Upper lobe of left lung (tissue), 6 donors: Measurements from ENCODE around the gene CLEC4F. TPM values are rescaled to one million over a fixed set of nuclear protein-coding genes. Genes with fewer than 3 reads are reported as not detected.

ENCODE experiments used
- ATAC-seq, 2 donors: fragments of 200-7000 bp; cut with Tn5 transposase; one replicate each; pipeline ENCODE4 v1.9.1; 2022; ENCODE audit warnings: mild to moderate bottlenecking in 2 of 2, moderate library complexity in 2 of 2; ENCODE audit not compliant: low FRiP score in 2 of 2
- DNase-seq, 2 donors: peaks; one replicate each; pipeline ENCODE4 v3.0.0-alpha.2; 2019 to 2020
- H3K27ac ChIP-seq, 4 donors: fragments of 200-600 bp; sonication (generic); one replicate each; pipeline ENCODE4 v1.5.1; 2016 to 2019
- H3K27me3 ChIP-seq, 4 donors: fragments of 200-600 bp; sonication (generic); one replicate each; pipeline ENCODE4 v1.5.1; 2017 to 2019
- H3K36me3 ChIP-seq, 4 donors: fragments of 200-600 bp; sonication (generic); one replicate each; pipeline ENCODE4 v1.5.1; 2016 to 2019
- H3K4me1 ChIP-seq, 4 donors: fragments of 200-600 bp; sonication (generic); one replicate each; pipeline ENCODE4 v1.5.1; 2018 to 2019
- H3K4me3 ChIP-seq, 4 donors: fragments of 200-600 bp; sonication (generic); one replicate each; pipeline ENCODE4 v1.5.1; 2017 to 2019; ENCODE audit warnings: mild to moderate bottlenecking in 2 of 4, moderate library complexity in 1 of 4
- H3K9me3 ChIP-seq, 4 donors: fragments of 200-600 bp; sonication (generic); one replicate each; pipeline ENCODE4 v1.5.1; 2018 to 2019
- CTCF ChIP-seq, 6 experiments: fragments of 450-650 bp in 4 of 6; fragments of 200-600 bp in 2 of 6; sonication (generic) in 2 of 6; IDR thresholded peaks; one replicate each; pipeline ENCODE4 v1.5.1; 2016 to 2019; ENCODE audit warnings: antibody characterized with exemption in 6 of 6
- EP300 ChIP-seq, 4 donors: sonication (generic); formaldehyde crosslinking; IDR thresholded peaks; one replicate each; pipeline ENCODE4 v1.5.1; 2017; ENCODE audit warnings: antibody characterized with exemption in 4 of 4, control low read depth in 2 of 4
- POLR2A ChIP-seq, 4 donors: fragments of 450-650 bp; IDR thresholded peaks; one replicate each; pipeline ENCODE4 v1.5.1; 2016 to 2017; ENCODE audit warnings: antibody characterized with exemption in 4 of 4, mild to moderate bottlenecking in 2 of 4
- POLR2AphosphoS5 ChIP-seq, 2 donors: sonication (generic); formaldehyde crosslinking; IDR thresholded peaks; one replicate each; pipeline ENCODE4 v1.5.1; 2017; ENCODE audit warnings: antibody characterized with exemption in 2 of 2
- WGBS, 2 donors: methylation state at CpG; one replicate each; pipeline ENCODE4 v1.1.5; 2017 to 2018; 5-methylcytosine and 5-hydroxymethylcytosine counted together
- total RNA-seq, 6 donors: library from RNA; depleted of rRNA in 4 of 6; stranded (reverse); fragments of >200 nt in 4 of 6; gene quantifications; one replicate each; pipeline versions ENCODE4 v1.1.0 to v1.2.1, GENCODE V29; 2016 to 2021
- donor health status: DM: no; HTN: no; CAD: no; lungs with moderate emphysema.
- donor health status: DM: no; HTN: yes; CAD: no; lungs with severe emphysema.

The CLEC4F gene
- total RNA-seq, 6 donors from 2014 or later, result 0.15 to 1.0 (median 0.57) TPM; not detected in 1

GRCh38 chr2:70785137-70785911, 35.1 kb downstream of the CLEC4F start:
- ATAC-seq, result no peak
- TF ChIP-seq CTCF (IDR thresholded peaks at IDR 0.05) (no peak), POLR2AphosphoS5 (IDR thresholded peaks at IDR 0.05) (no peak), EP300 (IDR thresholded peaks at IDR 0.05) (no peak), POLR2A (IDR thresholded peaks at IDR 0.05) (no peak)
- Histone ChIP-seq H3K9me3 (no peaks in the 10 kb centered on the region), H3K27ac (no peak overlapping the region), H3K4me1 (peaks cover 10 to 11% (median 10%) of the 10 kb centered on the region in 4 donors), H3K27me3 (peaks cover 0 to 10% (median 5%) of the 10 kb centered on the region in 4 donors), H3K4me3 (no peak overlapping the region), H3K36me3 (no peaks in the 10 kb centered on the region)
- no peak for DNase-seq
- WGBS, 2 donors, result 24 to 25% methylated on average over 7 of the region's 7 CpGs

GRCh38 chr2:70784320-70784719, 36.1 kb downstream of the CLEC4F start:
- no peak for ATAC-seq
- DNase-seq, result no peak
- WGBS, 2 donors, result 89 to 94% methylated on average over 2 of the region's 2 CpGs
- Histone ChIP-seq H3K4me3 (no peak overlapping the region), H3K27ac (no peak overlapping the region), H3K4me1 (peaks cover 0 to under 1% (median 0%) of the 10 kb centered on the region in 4 donors), H3K36me3 (no peaks in the 10 kb centered on the region), H3K27me3 (peaks cover 0 to under 1% (median 0%) of the 10 kb centered on the region in 4 donors), H3K9me3 (no peaks in the 10 kb centered on the region)
- TF ChIP-seq POLR2A (IDR thresholded peaks at IDR 0.05), result no peak
- no peak for TF ChIP-seq POLR2AphosphoS5 (IDR thresholded peaks at IDR 0.05)
- TF ChIP-seq EP300 (IDR thresholded peaks at IDR 0.05), result no peak
- no peak for TF ChIP-seq CTCF (IDR thresholded peaks at IDR 0.05)

- no peak for TF ChIP-seq POLR2A (IDR thresholded peaks at IDR 0.05)
- no peak for TF ChIP-seq POLR2AphosphoS5 (IDR thresholded peaks at IDR 0.05)
- no peaks in the 10 kb centered on the region for H3K4me1 ChIP-seq
- no peaks in the 10 kb centered on the region for H3K27me3 ChIP-seq
- ATAC-seq, result no peak
- H3K27ac ChIP-seq, result no peak overlapping the region
- H3K4me3 ChIP-seq, result no peak overlapping the region
- no peak for DNase-seq
- WGBS, 2 donors, result 75 to 76% methylated on average over 8 of the region's 8 CpGs
- H3K36me3 ChIP-seq, result no peaks in the 10 kb centered on the region
- H3K9me3 ChIP-seq, result no peaks in the 10 kb centered on the region
These were observed 40.4 kb downstream of the CLEC4F start for GRCh38 chr2:70779911-70780545.

- Histone ChIP-seq H3K36me3 (no peaks in the 10 kb centered on the region), H3K27me3 (no peaks in the 10 kb centered on the region), H3K4me3 (no peak overlapping the region), H3K4me1 (no peaks in the 10 kb centered on the region), H3K9me3 (no peaks in the 10 kb centered on the region), H3K27ac (no peak overlapping the region)
- no peak for DNase-seq
- no peak for TF ChIP-seq CTCF (IDR thresholded peaks at IDR 0.05)
- TF ChIP-seq POLR2AphosphoS5 (IDR thresholded peaks at IDR 0.05), result no peak
- TF ChIP-seq EP300 (IDR thresholded peaks at IDR 0.05), result no peak
- no peak for TF ChIP-seq POLR2A (IDR thresholded peaks at IDR 0.05)
- ATAC-seq, result no peak
- WGBS, 2 donors, result 64 to 70% methylated on average over 3 of the region's 3 CpGs
These were observed 40.9 kb downstream of the CLEC4F start for GRCh38 chr2:70779491-70779890.

GRCh38 chr2:70778676-70779075, 41.7 kb downstream of the CLEC4F start:
- Histone ChIP-seq H3K27ac (no peak overlapping the region), H3K9me3 (no peaks in the 10 kb centered on the region), H3K4me1 (no peaks in the 10 kb centered on the region), H3K36me3 (no peaks in the 10 kb centered on the region), H3K4me3 (no peak overlapping the region), H3K27me3 (no peaks in the 10 kb centered on the region)
- no peak for TF ChIP-seq POLR2AphosphoS5 (IDR thresholded peaks at IDR 0.05)
- TF ChIP-seq CTCF (IDR thresholded peaks at IDR 0.05), result no peak
- TF ChIP-seq EP300 (IDR thresholded peaks at IDR 0.05), result no peak
- no peak for TF ChIP-seq POLR2A (IDR thresholded peaks at IDR 0.05)
- no peak for DNase-seq
- ATAC-seq, result no peak
- WGBS, 2 donors, result 36 to 42% methylated on average over 1 of the region's 1 CpG
